Measurements from ENCODE around the gene SV2B. TPM values are rescaled to one million over a fixed set of nuclear protein-coding genes. Genes with fewer than 3 reads are reported as not detected.

SV2B gene
- total and polyA plus RNA-seq, 2 donors (not counting 3 experiments of a cell fraction or from before 2014, with no cell fraction given): not detected

DNA sequence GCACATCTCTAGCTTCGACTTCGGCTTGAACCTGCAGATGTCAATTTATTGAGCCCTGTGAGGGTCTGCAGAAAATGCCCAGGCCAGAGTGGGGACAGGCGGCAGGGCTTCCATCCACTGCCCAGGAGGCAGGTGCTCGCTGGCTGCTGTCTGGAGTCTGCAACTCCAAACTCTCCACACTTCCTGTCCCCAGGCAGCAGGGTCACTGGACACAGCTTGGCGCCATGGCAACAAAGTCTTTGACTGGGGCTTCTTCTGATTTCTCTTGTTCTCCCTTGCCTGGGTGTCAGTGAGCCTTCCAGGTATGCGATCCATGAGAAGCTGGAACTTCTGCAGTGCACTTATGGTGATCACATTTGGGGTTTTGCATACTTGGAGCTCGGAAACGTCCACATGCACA lies 33.5 kb downstream of the SV2B start:
- H3K9me1 ChIP-seq (replicated peaks; ENCODE audit: control insufficient read depth, extremely low read depth, insufficient read depth, low read length): no peaks in the 10 kb centered on the region
- H3K4me1 ChIP-seq (ENCODE audit: control insufficient read depth, extremely low read depth, insufficient read depth, low read length): no peaks in the 10 kb centered on the region
- no TSS peak for BruUV-seq (replicated peaks)
- intact Hi-C loops (cut with micrococcal nuclease) (no loop called here), dilution Hi-C loops (cut with MboI; ENCODE audit: extremely low pct_ligation_motif_present, low sequenced_read_pairs) (no loop called here)
- no peak for DNase-seq (ENCODE audit: low read depth, low spot score)
- H3K9me3 ChIP-seq (replicated peaks; ENCODE audit: control insufficient read depth, insufficient read depth, low read length): no peaks in the 10 kb centered on the region
- no peaks in the 10 kb centered on the region for H3K79me2 ChIP-seq (ENCODE audit: control insufficient read depth, insufficient read depth, low read length)
- no peaks in the 10 kb centered on the region for H4K20me1 ChIP-seq (replicated peaks; ENCODE audit: control insufficient read depth, extremely low read depth, insufficient read depth, low read length)
- TF ChIP-seq JUN (IDR thresholded peaks at IDR 0.05; ENCODE audit: borderline replicate concordance, insufficient read depth, insufficient read length, low read depth): no peak
- no peak for TF ChIP-seq EZH2 (IDR thresholded peaks at IDR 0.05; ENCODE audit: borderline replicate concordance, low read depth, low read length, severe bottlenecking)
- TF ChIP-seq GATA2 (IDR thresholded peaks at IDR 0.05; ENCODE audit: insufficient read depth, insufficient read length, low read depth, low read length): no peak
- TF ChIP-seq MYC (IDR thresholded peaks at IDR 0.05; ENCODE audit: low read depth, low read length): no peak
- no peak for TF ChIP-seq POLR2AphosphoS5 (IDR thresholded peaks at IDR 0.05; ENCODE audit: insufficient read depth, low read depth, low read length)
- TF ChIP-seq, protein P1, sequence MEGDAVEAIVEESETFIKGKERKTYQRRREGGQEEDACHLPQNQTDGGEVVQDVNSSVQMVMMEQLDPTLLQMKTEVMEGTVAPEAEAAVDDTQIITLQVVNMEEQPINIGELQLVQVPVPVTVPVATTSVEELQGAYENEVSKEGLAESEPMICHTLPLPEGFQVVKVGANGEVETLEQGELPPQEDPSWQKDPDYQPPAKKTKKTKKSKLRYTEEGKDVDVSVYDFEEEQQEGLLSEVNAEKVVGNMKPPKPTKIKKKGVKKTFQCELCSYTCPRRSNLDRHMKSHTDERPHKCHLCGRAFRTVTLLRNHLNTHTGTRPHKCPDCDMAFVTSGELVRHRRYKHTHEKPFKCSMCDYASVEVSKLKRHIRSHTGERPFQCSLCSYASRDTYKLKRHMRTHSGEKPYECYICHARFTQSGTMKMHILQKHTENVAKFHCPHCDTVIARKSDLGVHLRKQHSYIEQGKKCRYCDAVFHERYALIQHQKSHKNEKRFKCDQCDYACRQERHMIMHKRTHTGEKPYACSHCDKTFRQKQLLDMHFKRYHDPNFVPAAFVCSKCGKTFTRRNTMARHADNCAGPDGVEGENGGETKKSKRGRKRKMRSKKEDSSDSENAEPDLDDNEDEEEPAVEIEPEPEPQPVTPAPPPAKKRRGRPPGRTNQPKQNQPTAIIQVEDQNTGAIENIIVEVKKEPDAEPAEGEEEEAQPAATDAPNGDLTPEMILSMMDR (IDR thresholded peaks at IDR 0.05; ENCODE audit: extremely low read depth in 1 of 2, insufficient read depth in 1 of 2, low read depth in 1 of 2, low read length in 2 of 2): no peak
- TF ChIP-seq POLR2A (IDR thresholded peaks at IDR 0.05; ENCODE audit: low read depth, low read length): no peak
- TF ChIP-seq FOS (IDR thresholded peaks at IDR 0.05; ENCODE audit: borderline replicate concordance, insufficient read depth, low read length): no peak
- TF ChIP-seq, protein P2, sequence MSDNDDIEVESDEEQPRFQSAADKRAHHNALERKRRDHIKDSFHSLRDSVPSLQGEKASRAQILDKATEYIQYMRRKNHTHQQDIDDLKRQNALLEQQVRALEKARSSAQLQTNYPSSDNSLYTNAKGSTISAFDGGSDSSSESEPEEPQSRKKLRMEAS (IDR thresholded peaks at IDR 0.05; ENCODE audit: insufficient read depth, insufficient read length): no peak
- H2AFZ ChIP-seq (ENCODE audit: low read depth, low read length): no peak overlapping the region
- FAIRE-seq: no peak
- no peaks in the 10 kb centered on the region for H3K27me3 ChIP-seq (ENCODE audit: control insufficient read depth in 2 of 2, insufficient read depth in 2 of 2, low read length in 2 of 2)
- ChIA-PET CTCF (no interaction called here), POLR2A (no interaction called here)
- no peak overlapping the region for H3K4me2 ChIP-seq (ENCODE audit: insufficient read depth, low read length)
- no peaks in the 10 kb centered on the region for H3K36me3 ChIP-seq (ENCODE audit: control insufficient read depth in 2 of 2, extremely low read depth in 1 of 2, insufficient read depth in 2 of 2, low read length in 2 of 2)
- no peak overlapping the region for H3K4me3 ChIP-seq (replicated peaks in 1 of 3; ENCODE audit: insufficient read depth in 1 of 3, low read depth in 1 of 3, low read length in 3 of 3)
- no peak overlapping the region for H3K27ac ChIP-seq (ENCODE audit: insufficient read depth, low read depth, low read length)
- no peak overlapping the region for H3K9ac ChIP-seq (replicated peaks; ENCODE audit: extremely low read depth, insufficient read depth, low read length)
